ENCODE results near the gene LINC01488. TPM values are rescaled to one million over a fixed set of nuclear protein-coding genes. Genes with fewer than 3 reads are reported as not detected.

LINC01488 gene
- total and polyA plus RNA-seq, 2 experiments from 2014 or later = not detected

DNA sequence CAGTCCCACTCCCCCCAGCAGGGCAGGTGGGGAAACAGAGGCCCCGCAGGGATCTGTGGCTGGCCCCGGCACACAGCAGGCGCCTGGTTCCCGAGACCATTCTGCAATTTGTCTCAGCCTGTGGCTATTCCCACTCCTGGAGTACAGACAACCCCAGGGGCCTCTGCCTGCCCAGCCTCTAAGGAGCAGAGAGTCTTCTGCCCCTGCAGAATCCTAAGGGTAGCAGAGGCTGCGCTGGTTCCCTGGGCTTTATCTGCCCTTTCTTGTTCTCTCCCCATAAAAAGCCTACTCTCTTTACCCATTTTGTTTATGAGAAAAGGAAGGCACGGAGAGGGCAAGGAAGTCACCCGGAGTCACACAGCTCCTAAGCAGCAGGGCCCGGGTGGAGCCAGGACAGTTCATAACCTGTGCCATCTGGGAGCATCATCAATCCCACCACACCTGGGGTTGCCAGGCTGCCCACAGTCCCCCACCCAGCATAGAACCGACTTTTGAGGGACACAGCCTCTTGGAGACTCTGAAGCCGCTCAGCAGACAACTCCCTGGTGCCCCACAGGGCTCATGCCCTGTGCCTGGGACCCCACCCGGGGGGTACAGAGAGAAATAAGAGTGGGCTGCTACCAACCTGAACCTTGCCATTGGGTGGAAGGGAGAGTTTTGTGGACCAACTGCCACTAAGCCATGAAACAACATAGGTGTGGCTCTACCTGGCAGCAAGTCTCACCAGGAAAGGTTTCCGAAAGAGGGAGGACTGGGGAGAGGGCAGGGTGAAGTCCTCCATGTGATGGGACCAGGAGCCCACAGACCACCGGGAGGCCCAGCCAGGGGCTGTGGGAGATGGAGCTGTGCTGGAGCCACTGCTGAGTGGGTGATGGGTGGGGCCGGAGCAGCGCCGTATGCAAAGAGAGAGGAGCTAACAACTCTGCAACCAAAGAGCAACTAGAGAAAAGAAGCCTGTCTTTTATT, 17.2 kb upstream of the LINC01488 start (continued):
- TF ChIP-seq ZNF462 (CRISPR knock-in tag; IDR thresholded peaks at IDR 0.05) (no peak), JUNB (IDR thresholded peaks at IDR 0.05; ENCODE audit: unreplicated experiment) (no peak), POLR2AphosphoS5 (IDR thresholded peaks at IDR 0.05; ENCODE audit: low read depth) (no peak)

DNA sequence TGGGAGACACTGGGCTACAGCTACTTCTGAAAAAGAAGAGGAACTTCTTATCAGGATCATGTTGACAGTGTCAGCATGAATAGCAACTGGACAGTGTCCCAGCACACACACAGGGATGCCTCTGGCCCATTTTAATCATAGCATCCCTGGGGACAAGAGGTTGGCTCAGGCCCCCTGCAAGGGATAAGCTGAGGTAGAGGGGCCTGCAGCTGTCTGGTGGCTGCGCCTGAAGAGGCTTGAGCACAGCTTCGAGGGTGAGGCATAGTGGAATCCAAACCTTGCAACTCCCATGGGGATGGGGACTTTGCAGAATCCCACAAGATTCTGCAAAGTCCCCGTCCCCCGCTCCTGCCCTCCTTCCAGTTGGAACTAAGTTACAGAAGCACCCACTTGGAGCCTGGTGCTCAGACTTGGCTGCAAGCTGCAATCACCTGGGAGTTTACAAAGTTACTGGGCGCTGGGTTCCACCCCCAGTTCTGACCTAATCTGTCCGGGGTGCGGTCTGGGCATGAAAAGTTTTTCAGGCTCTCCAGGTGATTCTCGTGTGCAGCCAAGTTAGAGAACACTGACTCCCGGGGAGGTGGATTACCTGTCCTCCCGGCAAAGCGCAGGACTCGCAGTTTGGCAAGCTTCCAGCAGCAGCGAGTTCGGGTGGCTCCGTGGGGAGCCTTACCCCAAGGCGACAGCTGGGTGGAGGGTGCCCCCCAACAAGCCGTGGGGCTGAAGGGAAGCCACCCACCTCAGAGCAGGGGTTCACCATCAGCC, 16.0 kb upstream of the LINC01488 start:
- Histone ChIP-seq H4K20me1 (replicated peaks; ENCODE audit: insufficient read depth) (no peaks in the 10 kb centered on the region), H3K4me3 (no peak overlapping the region), H3K9me2 (ENCODE audit: insufficient read depth) (no peaks in the 10 kb centered on the region), H3K27ac (ENCODE audit: low read depth) (no peak overlapping the region), H3K4me2 (no peak overlapping the region), H3K27me3 (ENCODE audit: insufficient read depth) (no peaks in the 10 kb centered on the region), H2AFZ (no peak overlapping the region), H3K4me1 (ENCODE audit: insufficient read depth) (0 out of 2 replicates have a peak, but pooled peaks cover 4% of the 10 kb centered on the region), H3F3A (replicated peaks; ENCODE audit: low read depth) (no peaks in the 10 kb centered on the region), H3K36me3 (ENCODE audit: insufficient read depth) (no peaks in the 10 kb centered on the region), H3K79me2 (replicated peaks; ENCODE audit: insufficient read depth) (no peaks in the 10 kb centered on the region)
- ATAC-seq (no peak), DNase-seq (ENCODE audit: low spot score) (no peak)
- Mint-ChIP-seq H3K27me3 (ENCODE audit: insufficient read depth, low read depth, poor library complexity) (peaks cover 11% of the 10 kb centered on the region), H3K9me3 (peaks cover 11% of the 10 kb centered on the region), H3K36me3 (ENCODE audit: low read depth) (peaks cover 7% of the 10 kb centered on the region; the same call in 2 of the 3 replicates), H3K4me1 (peaks cover 10% of the 10 kb centered on the region), H3K27ac (no peak overlapping the region), H3K4me3 (no peak overlapping the region)
- TF ChIP-seq ZNF462 (CRISPR knock-in tag; IDR thresholded peaks at IDR 0.05) (no peak), ZNF331 (CRISPR knock-in tag; IDR thresholded peaks at IDR 0.05; ENCODE audit: low read depth) (no peak), EZH2phosphoT487 (IDR thresholded peaks at IDR 0.05; ENCODE audit: unreplicated experiment) (no peak), POLR2AphosphoS5 (IDR thresholded peaks at IDR 0.05; ENCODE audit: low read depth) (no peak), NANOG (IDR thresholded peaks at IDR 0.05; ENCODE audit: borderline replicate concordance) (no peak), JUNB (IDR thresholded peaks at IDR 0.05; ENCODE audit: unreplicated experiment) (no peak)
